ENCODE results near the gene CXorf58.
"Not testable (repeated sequence)": the region's sequence is repeated elsewhere in the genome, so short reads cannot be mapped to it uniquely, and the experiment has no call there.

Gene CXorf58, protein sequence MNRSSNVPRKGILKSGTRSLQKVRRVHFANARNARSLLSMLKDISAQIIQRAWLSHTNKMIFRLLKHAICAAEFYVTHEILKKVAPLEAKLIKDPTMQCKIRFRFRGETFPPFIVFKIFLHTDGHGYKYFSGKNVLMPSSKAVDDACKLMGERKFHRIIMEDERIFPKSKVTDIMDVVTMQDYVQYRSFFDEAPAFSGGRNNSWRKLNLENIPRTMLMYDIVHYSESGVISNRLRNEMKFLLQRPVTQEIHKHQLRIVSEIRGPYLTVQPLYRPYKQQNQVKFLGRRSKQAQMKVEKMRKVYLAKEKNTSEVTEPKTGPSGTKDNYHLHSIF

DNA sequence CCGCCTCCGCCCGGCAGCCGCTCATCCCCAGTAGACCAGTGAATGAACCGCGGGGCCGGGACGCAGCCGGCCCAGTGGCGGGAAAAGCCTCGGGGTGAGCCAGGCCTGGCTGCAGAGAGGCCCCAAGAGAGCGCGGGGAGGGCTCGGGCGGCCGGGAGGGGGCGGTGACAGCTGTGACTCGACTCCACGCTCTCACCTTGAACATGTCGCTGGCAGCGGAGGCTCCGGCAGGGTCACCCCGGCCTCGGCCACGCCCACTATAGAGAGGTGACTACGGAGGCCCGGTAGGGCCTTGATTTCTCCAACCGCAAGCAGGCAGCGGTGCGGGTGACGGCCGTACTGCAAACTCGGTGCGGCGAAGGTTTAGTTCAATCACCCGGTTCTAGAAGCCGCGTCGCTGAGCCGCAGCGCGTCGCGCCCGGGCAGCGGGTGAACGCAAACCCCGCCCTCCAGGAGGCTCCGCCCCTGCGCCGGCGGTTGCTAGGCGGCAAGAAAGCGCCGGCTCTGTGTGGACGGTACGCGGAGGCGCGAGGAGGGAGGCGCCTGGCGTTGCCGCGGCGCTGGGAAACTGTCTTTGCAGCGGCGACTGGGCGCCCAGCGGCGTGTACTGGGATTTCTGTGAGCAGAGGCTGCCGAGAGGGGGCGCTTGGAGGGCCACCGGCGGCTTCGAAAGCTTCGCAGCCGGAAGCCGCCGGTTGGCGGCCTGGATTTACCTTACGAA is at the start of gene CXorf58, which contains the start of gene APOO:
Gene CXorf58 (plus strand): TSS at position 509 of the 721 bp plus-strand sequence. CDS start 2,297 bp downstream, outside the sequence.
Gene APOO (minus strand): TSS at position 441 of the 721 bp plus-strand sequence. CDS start 236 bp downstream, at position 205.
- DNase-seq (ENCODE audit: low read depth in 2 of 2), result peak; percentile 76 to 79

DNA sequence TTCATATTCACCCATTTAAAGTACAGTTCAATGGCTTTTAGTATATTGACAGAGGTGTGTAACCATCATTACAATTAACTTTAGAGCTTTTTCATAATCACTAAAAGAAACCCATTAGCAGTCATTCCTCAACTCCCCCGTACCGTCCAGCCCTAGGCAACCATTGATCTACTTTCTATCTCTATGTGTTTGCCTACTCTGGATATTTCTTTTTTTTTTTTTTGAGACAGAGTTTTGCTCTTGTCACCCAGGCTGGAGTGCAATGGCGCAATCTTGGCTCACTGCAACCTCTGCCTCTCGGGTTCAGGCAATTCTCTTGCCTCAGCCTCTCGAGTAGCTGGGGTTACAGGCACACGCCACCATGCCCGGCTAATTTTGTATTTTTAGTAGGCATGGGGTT is 48.6 kb upstream of the CXorf58 start:
- DNase-seq (ENCODE audit: low read depth in 2 of 2), result not testable (repeated sequence)

DNA sequence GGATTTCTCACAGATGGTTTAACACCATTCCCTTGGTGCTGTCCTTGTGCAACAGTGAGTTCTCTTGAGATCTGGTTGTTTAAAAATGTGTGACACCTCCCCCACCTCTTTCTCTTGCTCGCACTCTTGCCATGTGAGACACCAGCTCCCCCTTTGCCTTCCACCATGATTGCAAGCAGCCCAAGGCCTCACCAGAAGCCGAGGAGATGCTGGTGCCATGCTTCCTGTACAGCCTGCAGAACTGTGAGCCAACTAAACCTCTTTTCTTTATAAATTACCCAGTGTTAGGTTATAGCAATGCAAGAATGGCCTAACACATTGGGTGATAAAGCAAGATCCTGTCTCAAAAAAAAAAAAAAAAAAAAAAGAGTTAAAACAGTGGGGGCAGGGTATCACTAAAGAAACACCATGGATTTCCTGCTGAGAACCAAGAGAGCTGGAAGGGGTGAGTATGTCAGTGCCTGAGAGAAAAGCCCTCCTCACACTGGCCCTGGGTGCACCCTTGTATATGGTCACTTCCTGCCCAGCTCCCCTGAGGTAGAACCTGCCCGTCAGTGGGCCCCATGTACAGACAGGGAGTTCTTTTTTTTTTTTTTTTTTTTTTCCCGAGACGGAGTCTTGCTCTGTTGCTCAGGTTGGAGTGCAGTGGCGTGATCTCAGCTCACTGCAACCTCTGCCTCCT is 46.5 kb upstream of the CXorf58 start:
- DNase-seq (ENCODE audit: low read depth in 2 of 2), result no peak

DNA sequence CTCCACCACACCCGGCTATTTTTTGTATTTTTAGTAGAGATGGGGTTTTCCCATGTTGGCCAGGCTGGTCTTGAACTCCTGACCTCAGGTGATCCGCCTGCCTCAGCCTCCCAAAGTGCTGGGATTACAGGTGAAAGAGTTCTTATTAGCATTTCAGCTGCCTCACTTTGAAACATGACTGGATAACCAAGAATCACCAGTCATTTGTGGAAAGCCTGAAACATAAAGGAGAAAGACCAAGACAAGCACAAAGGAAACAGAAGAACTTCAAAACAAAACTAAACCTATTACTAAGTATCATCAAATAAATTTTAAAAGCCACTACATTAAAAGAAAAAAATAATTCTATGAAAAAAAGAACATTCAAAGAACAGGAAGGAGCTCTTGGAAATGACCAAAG is 45.9 kb upstream of the CXorf58 start:
- DNase-seq (ENCODE audit: low read depth in 2 of 2), result not testable (repeated sequence)

DNA sequence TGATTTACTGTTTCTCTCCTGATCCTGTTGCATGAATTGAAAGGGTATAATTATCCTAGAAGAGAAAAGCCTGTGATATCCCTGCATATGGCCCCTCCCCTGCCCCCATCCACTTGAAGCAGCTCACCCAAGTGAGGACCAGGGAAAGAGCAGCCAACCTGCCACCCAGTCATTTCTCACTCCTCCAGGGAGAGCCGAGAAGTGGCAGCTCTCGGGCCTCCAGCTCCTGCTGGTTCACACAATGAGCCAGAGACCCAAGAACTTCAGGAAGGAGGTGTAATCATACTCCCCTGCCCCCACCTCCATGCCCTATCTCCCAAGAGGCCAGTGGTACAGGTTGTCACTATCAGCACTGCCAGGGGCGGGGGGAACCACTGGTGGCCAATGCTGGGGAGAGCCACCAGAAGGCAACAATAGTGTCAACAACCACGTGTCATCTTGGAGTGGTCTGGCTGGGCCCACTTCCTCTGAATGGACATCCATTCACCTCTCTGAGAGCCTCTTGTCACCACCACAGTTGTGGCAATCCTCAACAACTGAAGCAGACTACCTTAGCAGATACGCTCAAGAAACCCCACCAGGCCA is 43.0 kb upstream of the CXorf58 start:
- no peak for DNase-seq (ENCODE audit: low read depth in 2 of 2)

DNA sequence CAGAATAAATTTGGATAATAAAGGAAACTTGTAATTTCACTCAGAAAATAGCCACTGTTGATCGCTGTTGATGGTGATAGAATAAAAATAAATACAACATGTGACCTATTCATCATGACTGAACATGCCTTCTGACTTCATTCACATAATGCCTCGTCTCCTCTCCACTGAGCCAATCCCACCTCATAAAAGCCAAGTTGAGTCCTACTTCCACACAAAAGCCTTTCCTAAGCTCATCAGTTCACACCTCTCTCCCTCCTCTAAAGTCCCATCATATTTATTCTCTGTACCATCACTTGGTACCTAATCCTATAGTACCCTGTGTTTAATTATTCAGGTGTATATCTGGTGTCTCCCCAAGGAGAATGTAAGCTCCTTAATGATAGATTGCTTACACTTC is 37.8 kb upstream of the CXorf58 start:
- DNase-seq (ENCODE audit: low read depth in 2 of 2), result no peak

DNA sequence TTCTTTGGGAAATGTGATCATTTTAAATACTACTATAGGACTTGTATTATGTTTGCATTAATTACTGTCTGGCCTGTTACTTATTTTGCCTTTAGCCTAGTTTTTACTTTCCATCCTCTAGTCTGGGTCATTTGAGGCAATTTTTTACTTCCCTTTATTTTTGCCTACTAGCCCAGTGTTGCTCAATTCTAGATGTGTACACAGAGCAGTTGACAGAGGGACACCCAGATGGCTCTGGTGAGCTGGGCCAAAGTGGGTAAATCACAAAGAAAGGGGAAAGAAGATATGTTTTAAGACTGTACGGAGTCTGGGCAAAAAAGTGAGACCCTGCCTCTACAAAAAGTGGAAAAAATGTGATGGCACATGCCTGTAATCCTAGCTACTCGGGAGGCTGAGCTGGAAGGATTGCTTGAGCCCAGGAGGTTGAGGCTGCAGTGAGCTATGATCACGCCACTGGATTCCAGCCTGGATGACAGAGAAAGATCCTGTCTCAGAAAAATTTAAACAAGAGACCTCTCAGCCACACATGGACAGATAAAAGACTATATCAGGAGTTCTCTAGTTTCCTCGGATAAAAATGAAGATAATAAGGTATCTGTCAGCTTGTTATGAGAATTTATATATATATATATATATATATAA is 35.8 kb upstream of the CXorf58 start:
- DNase-seq (ENCODE audit: low read depth in 2 of 2), result no peak

DNA sequence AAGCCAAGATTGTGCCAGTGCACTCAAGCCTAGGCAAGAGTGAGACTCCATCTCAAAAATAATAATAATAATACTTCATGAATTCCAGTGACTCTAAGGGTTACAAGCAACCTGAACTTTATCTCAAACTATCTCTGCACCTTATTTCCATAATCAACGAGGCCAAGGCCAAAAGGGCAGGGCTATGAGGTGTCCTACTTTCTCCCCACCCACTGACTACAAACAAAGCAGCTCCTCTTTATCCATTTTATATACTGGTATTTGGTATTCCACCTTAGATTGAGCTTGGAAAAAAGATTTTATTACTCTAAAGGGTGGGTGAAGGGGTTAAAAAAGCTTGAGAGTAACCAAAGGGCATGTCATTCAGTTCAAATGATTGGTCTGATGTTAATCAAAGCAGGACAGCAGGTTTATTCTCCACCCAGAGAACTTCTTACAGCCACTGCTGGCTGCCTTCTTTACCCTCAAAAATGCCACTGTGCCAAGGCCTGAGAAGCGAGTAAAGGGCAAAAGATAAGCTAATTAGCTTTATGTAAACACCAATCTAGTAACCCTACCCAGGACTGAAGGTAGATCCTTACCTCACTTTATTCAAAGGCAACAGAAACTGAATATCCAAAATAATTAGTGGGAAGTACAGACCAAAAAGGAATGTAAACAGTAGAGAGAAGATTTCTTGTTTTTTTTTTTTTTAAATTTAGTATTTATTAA is 28.3 kb upstream of the CXorf58 start:
- DNase-seq (ENCODE audit: low read depth in 2 of 2), result no peak

DNA sequence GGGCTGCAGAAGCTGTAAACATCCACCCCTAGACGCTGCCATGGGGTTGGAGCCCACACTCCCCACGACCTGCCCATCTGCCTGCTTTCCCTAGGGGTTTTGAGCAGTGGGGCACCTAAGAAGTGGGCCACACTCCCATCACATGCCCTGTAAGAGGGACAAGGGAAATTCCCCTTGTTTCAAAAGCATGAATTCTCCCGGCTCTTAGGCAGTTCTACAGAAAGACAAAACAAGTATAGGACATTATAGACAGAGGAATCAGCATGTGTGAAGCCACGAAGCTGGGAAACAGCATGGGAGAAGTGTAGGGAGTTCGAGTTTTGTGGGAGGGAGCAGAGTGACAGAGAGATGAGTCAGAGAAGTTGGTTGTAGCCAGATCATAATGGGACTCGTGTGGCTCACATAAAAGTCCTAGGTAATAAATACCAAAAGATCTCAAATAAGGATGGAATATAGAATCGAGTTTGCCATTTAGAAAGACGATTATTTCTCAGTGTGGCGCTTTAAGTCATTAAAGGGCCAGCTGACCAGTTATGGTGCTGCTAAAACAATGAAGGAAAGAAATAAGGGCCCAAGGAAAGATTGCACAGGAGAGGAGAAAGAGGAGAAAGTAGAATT is 24.0 kb upstream of the CXorf58 start:
- DNase-seq (ENCODE audit: low read depth in 2 of 2), result no peak

DNA sequence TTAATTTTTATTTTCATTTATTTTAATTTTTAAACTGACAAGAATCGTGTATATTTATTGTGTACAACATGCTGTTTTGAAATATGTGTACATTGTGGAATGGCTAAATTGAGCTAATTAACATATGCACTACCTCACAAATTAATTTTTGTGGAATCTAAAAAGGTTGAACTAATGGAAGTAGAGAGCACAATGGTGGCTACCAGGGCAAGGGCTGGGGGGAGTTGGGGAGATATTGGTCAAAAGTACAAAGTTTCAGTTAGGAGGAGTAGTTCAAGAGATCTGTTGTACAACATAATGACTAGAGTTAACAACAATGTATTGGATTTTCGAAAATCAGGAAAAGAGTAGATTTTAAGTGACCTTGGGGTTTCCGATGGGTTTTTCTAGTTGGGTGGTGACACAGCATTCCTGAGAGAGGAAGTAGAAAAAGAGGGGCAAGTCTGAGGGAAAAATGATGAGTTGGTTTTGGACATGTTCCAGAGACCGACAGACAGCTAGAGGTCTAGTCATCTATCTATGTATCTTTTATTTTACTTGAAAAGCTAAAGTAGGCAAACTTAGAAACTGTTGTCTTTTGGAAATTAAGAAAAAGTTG is 23.3 kb upstream of the CXorf58 start:
- no peak for DNase-seq (ENCODE audit: low read depth in 2 of 2)

DNA sequence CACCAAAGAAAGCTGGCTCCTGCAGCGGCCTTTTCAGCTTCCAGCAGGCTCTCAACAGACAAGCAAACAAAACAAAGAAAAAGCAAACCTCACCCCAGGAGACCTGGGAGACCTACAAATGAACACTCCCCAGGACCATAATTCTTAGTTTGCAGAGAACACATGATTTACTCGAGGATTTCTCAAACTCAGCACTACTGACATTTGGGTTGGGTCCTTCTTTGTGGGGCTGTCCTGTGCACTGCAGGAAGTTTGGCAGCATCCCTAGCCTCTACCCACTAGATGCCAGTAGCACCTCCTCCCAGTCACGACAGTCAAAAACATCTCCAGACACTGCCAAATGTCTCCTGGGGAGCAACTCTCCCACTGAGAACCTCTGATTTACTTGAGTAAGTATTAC is 22.0 kb upstream of the CXorf58 start:
- DNase-seq (ENCODE audit: low read depth in 2 of 2), result no peak

DNA sequence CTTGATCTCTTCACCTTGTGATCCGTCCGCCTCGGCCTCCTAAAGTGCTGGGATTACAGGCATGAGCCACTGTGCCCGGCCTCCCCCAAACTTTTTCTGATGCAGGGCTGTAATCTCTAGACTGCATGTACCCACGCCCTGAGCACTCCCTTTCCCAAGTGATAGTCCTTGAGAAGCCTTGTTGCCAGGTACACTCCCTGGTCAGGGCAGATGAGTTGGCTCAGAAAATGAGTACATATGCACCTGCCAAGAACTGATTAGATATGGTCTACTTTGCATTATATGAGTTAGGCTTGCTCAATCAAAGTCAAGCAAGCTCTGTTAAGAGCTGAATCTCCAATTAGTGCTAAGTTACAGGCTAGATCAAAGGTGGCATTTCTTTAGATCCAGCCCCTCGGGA is 20.4 kb upstream of the CXorf58 start:
- no peak for DNase-seq (ENCODE audit: low read depth in 2 of 2)

DNA sequence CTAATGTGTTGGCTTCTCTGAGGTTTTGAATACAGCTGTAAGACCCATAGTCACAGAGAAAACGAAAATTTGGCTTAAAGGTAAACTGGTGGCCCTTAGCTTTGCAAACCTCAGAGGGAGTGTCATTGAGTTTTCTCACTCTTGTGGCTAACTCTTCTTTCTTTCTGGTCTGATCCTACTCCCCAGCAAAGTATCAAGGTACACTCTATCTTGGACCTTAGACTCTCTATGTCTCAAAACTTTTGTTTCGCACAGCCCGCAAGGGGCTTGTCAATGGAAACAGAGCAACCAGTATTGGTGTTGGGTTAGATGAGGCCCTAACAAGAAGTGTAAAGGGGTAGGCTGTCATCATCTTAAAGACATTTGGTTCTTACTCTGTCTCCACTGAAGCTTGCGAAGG is 19.9 kb upstream of the CXorf58 start:
- DNase-seq (ENCODE audit: low read depth in 2 of 2), result no peak

DNA sequence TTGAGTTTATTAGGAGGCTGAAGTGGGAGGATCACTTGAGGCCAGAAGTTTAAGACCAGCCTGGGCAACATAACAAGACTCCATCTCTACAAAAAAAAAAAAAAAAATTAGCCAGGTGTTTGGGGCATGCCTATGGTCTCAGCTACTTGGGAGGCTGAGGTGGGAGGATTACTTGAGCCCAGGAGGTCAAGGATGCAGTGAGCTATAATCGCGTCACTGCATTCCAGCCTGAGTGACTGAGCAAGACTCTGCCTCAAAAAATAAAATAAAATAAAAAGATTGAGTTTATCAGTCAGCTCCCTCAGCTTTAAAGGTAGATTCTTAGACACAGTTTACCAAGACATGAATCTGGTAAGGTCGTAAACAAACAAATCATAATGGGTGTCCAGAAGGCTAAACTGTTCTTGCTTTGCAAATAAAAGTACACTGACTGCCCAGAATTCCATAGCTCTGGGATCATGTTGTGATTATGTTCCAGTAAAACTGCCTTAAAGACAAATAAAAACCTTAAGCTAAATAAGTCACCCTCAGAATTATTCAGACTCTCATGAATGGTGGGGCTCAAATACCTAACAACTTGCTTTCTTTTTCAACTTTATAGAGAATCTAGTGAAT is 18.8 kb upstream of the CXorf58 start:
- DNase-seq (ENCODE audit: low read depth in 2 of 2), result no peak

DNA sequence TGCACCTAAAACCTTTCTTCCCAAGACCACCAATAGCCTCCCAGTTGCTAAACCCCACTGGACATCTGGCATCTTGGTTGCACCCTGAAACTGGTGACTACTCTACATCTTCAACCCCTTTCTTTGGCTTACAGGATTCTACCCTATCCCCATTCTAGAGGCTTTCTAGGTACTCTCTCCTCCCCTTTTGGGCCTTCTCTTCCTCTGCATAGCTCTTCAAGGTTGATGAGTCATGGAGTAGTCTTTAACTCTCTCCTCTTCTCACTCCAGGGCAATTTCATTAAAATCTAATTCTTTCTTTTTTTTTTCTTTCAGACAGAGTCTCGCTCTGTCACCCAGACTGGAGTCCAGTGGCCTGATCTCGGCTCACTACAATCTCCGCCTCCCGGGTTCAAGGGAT is 16.9 kb upstream of the CXorf58 start:
- no peak for DNase-seq (ENCODE audit: low read depth in 2 of 2)

DNA sequence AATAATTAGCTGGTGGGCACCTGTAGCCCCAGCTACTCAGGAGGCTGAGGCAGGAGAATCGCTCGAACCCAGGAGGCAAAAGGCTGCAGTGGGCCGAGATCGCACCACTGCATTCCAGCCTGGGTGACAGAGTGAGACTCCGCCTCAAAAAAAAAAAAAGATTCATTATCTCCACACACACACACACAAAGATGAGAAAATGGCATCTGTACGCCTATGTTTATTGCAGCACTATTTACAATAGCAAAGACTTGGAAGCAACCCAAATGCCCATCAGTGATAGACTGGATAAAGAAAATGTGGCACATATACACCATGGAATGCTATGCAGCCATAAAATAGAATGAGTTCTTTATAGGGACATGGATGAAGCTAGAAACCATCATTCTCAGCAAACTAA is 12.8 kb upstream of the CXorf58 start:
- not testable (repeated sequence) for DNase-seq (ENCODE audit: low read depth in 2 of 2)

DNA sequence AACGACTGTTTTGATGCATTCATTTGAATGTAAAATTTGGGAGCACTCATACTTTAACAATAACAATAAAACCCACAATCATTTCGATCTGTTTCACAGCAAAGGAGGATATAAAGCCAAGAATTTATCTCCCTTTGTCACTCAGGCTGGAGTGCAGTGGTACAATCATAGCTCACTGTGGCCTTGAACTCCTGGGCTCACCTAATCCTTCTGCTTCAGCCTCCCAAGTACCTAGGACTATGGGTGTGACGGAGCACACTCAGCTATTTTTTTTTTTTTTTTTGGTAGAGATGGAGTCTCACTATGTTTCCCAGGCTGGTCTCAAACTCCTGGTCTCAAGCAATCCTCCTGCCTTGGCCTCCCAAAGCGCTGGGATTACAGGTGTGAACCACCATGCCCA is 11.3 kb upstream of the CXorf58 start:
- not testable (repeated sequence) for DNase-seq (ENCODE audit: low read depth in 2 of 2)

DNA sequence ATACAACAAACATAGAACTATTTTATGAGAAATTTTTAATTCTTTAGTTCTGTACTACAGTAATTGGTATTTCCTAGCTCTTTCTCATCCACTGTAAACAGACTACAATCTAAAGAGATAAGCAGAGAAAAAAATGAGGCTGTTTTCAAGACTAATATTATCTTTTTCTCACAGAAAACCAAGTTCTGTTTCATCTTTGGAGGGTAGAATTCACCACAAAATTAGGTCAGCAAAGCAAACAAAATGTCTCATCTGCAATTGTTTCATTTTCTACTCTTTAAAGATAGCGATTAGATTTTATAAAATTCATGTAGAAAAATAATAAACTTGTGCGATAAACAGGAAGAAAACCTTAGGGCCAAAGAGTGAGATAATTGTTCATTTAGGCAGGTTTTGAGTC is 10.8 kb upstream of the CXorf58 start:
- no peak for DNase-seq (ENCODE audit: low read depth in 2 of 2)

DNA sequence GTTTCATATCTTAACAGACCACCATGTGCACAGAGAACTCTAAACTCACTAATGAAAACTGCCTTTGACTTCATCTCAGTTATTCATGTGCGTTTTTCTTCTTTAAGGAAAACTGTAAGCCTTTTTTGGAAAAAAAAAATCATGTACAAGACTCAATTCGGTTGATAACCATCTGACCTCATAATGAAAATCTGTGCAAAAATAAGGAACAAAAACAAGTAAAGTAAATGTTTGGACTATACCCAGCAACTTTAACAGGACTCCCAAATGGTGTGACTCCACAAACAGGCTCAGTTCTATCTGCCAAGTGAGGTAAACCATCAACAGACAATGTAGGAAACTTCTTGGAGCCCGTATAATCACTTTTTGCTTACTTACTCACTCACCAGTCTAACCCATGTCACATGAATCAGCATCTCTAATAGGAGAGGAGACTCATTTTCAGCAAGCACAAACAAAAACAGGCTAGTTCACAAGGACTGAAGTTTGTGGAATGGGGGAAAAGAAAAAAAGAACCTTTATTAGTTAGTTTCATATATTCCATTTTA is 9.3 kb upstream of the CXorf58 start:
- DNase-seq (ENCODE audit: low read depth in 2 of 2), result no peak

Measured in activated CD4-positive, alpha-beta T cell treated with anti-CD3 and anti-CD28 coated beads for 24 hours (primary cell).